CD4-positive, alpha-beta T cell treated with Interferon gamma for 1 hour (primary cell): Measurements from ENCODE around the gene ALDH1B1.
"Not testable (repeated sequence)": the region's sequence is repeated elsewhere in the genome, so short reads cannot be mapped to it uniquely, and the experiment has no call there.

Experiments
- DNase-seq: peaks from one replicate; pipeline ENCODE4 v3.0.0-alpha.2; 2020

The ALDH1B1 gene

DNA sequence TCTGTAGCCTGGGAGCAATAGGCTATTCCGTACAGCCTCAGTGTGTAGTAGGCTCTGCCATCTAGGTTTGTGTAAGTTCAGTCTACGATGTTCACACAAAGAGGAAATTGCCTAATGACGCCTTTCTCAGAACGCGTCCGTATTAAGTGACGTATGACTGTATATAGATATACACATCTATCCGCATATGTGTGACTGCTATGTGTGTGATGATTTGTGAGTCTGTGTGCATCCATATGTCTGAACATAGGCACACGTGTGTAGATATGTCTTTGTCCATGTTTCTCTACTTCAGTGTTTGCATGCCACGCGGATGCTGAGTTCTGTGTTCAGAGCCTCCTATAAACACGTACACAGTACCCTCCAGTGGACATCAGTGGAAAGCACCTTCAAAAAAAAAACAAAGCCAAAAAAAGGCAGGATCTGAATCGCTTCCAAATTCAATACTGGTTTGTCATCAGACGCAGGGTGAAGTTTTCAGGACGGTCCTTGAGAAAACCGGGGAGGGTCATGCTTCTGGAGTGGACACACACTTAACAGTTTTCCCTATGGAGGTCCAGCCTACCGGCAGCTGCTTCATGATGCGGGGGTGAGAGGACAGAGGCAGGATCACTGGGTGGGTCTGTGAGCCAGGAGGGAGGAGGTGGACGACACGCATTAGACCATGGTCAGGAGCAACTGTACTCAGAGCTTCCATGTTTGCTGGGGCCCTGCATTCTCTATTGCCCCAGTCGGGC, 29.5 kb upstream of the ALDH1B1 start:
- peak; percentile 5 for DNase-seq

DNA sequence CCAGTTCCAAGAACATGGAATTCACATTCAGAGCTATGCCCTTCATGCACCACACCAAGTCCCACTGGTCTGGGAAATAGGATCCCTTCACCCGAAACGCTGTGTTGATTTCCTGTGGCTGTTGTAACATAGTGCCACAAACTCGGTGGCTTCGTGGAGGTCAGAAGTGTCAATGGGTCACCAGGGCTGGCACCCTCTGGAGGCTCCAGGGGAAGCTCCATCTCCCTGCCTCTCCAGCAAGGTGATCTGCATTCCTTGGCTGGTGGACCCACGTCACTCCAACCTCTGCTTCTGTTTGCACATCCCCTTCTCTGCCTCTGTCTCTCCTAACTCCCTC, 28.9 kb upstream of the ALDH1B1 start:
- no peak for DNase-seq

DNA sequence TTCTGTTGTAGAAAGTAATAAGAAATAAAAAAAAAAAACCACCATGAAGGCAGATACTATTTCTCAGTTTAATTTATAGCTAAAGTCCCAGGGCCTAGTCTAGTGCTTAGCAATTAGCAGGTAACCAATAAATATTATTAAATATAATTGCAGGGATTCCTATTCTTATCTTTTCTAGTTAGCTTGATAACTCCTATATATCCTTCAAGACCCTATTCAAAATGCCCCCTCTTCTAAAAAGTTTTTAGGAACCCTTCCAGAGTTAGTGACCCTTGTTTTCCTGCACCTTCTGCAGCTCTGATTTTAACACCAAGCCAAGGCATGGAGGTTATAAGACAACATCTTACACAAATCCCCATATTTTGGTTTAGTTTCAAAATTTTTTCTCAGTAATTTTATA, 24.6 kb upstream of the ALDH1B1 start:
- DNase-seq, result no peak

DNA sequence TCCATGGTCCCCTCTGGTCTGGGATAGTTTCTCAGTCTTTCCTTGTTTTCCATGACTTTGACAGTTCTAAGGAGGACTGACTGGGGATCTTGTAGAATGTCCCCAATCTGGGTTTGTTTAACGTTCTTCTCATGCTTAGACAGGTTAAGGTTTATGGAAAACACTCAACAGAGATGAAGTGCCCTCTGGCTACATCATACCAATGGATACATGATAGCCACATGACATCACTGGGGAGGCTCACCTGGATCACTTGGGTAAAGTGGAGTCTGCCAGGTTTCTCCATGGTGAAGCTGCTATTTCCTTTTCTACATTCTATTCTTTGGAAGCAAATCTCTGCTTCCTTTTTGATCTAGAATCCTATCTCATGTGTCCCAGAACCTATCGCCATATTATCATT, 23.8 kb upstream of the ALDH1B1 start:
- no peak for DNase-seq

DNA sequence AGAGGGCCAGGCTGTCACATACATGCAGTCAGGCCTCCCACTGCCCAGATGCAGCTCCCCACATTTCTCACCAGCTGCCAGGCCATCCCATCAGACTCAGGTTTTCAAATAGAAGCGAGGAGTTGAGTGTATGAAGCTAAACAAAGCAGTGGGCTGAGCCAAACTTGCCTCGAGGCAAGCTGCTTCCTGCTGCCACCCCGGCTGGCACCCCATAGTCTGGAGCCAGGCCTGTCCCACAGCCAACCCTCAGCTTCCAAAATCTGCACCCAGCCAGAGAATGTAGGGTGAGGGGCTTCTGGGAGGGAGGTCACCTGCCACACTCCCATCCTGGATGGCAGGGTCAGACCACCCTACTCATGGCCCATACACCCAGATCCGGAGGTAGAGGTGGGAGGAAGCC, 22.3 kb upstream of the ALDH1B1 start:
- DNase-seq, result no peak

DNA sequence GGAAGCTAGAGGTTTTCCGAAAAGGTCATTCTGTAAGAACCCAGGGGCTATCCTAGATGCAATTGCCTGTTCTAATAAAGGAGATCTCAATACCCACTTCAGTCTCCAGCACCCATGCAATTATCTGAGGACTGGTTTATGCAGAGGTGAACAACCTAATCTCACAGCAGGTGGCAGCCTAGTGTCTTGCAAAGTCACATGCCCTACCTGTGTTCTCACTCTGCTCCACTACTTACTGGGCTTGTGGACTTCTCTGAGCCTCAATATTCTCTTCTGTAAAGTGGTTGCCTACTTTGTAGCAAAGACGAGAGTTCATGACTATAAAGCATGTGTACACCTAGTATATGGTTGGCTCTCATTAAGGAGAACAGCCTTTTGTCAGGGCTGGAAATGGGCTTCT, 21.0 kb upstream of the ALDH1B1 start:
- no peak for DNase-seq

DNA sequence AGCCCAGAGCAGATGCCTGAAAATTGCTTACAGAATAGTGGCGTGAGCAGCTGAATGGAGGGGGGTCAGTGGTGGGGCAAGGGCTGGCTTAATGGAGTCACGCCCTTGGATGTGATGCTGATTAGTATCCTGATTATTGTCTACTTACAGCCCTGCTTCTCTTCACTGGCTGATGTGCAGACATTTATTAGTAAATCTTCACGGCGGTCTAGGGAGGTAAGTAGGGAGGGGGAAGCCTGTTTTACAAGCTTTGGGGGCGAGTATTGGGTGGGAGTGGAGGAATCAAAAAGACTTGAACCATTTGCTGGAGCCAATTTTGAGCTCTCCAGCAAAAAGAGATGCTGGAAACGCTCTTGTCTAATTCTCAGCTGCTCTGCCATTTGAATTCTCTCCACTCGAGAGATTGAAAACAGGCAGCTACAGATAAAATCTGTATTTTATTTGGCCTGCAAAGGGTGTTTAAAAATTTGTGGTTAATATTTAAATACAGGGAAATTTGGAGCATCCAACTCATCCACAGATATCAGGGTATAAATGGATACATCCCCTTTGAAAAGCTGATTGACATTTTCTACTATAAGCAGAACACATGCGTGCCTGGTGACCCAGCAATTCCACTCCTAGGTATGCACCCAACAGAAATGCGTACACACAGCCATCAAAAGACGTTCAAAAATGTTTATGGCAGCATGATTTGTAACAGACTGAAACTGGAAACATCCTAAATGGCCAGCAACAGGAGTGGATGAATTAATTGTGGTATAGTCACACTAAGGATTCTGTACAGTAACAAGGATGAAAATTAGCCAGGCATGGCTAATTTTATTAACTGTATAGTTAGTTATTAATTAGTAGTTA, 19.5 kb upstream of the ALDH1B1 start:
- no peak for DNase-seq

DNA sequence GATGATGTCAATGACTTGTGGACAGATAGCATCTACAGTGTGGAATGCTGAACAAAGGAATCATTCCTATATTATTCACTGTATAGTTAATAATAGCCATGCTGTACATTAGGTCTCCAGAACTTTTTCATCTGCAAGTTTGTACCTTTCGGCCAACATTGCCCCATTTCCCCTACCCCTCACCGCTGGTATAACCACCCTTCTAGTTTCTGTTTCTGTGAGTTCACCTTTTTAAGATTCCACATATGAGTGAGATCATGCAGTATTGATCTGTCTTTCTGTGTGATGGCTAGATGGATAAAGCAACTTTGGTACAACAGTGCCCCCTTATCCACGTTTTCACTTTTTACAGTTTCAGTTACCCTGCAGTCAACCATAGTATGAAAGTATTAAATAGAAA, 18.8 kb upstream of the ALDH1B1 start:
- DNase-seq, result no peak

DNA sequence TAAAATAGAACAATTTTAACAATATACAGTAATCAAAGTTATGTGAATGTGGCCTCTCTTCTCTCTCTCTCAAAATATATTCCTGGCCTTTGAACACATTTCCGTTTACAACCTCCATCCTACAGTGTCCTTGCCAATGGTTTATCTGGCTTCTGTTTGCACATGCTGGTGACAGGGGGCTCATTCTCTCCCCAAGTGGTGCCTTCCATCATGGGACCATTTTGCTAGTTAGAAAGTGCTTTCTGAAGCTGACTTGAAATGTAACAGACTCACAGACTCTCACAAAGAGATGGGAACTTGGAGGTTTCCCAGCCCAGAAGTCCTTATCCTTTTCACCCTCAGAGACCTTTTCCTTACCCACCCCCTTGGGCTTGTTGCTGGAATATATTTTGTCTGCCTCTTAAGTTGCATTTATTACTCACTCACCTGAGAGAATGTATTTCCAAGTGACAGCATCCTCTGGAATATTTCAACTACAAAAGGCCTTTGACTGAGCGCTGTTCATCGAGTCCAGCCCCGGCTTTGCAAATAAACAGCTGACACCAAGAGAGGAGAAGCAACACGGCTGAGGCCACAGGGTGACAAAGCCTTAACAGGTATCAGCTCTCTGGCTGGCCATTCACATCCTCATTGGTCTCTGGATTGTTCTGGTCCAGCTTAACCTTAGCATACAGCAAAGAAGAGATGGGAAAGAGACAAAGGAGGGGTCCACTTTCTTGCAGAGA, 17.5 kb upstream of the ALDH1B1 start:
- no peak for DNase-seq

DNA sequence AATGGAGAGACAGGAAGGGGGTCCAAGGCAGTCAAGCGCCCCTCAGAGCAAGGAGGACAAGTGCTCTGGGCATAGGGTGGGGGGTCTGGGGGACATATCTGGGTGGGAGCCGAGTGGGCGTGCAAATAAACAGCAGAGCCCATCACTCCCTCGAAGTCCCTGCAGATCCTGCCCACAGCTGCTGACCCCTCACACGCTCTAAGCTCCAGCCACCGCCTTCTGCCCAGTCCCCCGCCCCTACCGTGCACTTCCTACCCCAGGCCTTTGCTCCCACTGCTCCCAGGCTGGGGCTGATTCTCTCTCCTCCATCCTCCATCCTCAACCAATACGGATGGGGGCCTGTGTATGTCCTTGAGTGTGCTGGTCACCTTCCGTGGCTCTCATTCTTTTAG, 16.9 kb upstream of the ALDH1B1 start:
- no peak for DNase-seq

DNA sequence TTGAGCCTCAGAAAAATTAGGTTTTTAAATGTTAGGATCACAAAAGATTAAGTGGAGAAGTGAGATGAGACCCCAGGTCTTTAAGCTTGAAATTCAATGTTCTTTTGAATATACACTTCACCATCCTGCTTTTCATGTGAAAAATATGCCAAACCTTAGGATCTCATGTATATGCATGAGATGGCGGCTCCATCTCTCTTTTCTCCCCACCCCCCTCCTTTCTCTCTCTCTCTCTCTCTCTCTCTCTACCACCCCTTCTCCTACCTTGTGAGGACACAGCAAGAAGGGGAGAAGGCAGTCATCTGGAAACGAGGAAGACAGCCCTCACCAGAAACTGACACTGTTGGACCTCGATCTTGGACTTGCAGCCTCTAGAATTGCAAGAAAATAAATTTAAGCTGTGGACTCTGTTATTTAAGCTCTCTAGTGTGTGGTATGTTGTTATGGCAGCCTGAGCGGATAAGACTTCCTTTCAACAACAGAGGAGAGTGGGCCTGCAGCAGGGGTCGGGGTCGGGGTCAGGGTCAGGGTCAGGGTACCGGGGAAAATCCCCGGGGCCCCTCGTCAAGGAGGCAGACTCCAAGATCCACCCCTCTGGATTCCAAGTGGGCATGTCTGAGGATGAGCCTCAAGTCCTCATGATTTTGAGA, 16.4 kb upstream of the ALDH1B1 start:
- no peak for DNase-seq

DNA sequence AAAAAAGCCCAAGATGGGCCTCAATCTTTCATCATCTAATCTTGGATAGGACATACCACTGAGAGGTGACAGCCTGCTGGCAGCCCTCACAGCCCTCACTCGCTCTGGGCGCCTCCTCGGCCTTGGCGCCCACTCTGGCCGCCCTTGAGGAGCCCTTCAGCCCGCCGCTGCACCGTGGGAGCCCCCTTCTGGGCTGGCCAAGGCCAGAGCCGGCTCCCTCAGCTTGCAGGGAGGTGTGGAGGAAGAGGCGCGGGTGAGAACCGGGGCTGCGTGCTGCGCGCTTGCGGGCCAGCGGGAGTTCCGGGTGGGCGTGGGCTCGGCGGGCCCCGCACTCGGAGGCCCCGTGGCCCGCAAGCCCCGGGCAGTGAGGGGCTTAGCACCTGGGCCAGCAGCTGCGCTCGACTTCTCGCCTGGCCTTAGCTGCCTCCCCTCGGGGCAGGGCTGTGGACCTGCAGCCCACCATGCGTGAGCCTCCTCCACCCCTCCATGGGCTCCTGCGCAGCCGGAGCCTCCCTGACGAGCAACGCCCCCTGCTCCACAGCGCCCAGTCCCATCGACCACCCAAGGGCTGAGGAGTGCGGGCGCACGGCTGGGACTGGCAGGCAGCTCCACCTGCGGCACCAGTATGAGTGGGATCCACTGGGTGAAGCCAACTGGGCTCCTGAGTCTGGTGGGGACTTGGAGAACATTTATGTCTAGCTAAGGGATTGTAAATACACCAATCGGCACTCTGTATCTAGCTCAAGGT, 15.0 kb upstream of the ALDH1B1 start:
- DNase-seq, result not testable (repeated sequence)

DNA sequence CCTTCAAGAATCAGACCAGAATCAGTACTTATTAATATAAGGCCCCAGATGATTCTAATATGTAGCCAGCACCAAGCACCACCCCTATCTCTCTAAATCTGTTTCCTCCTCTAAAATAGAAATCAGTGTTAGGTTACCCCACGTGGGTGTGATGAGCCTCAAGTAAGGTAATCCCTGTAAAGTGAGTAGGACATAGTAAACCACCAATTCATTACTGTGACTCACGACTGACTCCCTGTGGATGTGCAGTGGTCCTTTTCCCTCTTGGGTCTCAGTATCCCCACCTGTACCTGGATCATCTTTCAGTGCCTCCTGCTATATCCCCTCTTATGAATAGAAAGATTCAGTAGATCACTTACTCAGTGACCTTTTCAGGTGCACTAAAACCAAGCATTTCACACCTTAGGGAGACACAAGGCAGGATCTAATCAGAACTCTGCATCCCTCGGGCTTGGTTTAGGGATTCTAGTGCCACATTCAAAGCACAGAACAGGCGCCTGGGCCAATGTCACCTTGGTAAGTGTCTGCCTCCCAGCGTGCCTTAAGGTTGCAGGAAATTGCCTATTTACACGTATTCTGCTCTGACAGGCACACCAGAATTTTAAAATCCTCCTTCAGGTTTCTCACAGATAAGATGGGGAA, 12.2 kb upstream of the ALDH1B1 start:
- no peak for DNase-seq

DNA sequence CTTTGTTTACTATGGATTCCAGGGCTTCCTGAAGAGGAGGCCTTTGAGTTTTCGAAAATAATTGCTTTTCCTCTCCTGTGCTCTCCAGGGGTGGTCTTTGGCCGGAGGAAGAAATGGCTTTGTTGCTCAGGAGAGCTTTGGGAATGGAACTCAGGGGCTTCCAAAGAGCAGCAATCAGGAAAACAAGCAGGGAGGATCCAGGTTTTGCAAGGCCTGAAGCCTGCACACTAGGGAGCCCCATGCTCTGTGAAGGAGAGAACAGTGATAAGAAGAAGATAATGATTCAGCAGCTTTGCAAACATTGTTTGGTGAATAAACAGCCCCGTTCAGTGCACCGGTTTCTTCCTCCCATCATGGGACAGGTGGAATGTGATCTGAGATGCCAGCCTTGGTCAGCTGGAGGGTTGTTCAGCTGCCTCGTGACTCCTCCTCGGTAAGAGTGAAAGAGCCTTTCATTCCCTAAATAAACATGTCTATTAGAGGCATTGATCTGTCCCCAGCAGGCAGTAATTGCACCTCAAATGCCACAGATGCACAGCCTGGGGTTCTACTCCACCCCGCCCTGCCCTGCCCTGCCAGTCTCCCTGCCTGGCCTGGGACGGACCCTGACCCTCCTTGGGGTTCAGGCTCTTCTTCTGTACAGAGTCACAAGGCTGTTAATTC, 11.5 kb upstream of the ALDH1B1 start:
- no peak for DNase-seq

DNA sequence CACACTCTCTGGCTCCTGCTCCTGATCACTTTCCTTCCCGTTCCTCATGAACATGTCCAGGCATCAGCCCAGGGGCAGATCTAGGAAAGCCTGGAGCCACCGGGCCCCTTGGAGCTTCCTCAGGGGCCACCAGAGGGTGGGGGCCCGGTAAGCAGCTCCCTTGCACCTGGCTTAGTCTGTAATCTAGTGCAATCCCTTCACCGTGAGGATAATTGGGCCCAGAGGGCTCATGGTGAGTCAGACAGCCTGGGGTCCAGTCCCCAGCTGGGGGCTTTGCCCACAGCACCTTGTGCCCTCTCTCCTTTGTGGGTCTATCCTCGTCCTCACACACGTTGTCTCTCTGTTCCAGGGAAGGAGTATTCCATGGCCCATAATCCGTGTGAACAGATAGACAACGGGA, 10.4 kb upstream of the ALDH1B1 start:
- no peak for DNase-seq

DNA sequence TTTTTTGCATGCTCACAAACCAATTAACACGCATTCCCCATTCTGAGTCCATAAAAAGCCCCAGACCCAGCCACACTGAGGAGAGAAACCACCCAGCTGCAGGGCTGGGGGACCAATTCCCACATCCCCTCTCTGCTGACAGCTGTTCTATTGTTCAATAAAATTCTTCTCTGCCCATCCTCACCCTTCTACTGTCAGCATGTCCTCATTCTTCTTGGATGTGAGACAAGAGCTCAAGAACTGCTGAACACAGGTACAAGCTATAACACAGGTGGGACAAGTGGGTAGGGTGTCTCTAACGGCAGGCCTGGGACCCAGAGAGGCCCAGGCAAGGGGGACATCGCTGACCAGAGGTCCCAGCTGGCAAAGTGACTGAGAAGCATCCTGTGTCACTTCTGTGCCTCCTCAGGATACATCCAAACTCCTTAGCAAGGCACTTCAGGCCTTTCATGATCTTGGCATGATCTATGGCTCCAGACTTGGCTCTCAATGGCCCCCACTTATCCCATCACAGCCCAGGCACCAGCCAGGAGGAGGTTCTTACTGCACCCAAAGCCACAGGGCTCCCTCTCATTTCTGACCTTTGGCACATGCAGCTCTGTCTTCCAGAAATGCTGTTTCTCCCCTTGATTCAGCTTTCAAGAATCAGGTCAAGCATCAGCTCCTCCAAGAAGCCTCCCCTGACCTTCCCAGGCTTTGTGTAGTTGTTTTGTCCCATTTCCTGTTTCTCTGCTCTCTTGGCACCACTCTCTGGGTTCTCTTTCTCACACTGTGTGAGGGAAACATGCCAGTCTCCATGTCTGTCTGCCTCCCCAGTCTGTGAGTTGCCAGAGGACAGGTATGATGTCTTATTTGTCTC, 7.3 kb upstream of the ALDH1B1 start:
- no peak for DNase-seq

DNA sequence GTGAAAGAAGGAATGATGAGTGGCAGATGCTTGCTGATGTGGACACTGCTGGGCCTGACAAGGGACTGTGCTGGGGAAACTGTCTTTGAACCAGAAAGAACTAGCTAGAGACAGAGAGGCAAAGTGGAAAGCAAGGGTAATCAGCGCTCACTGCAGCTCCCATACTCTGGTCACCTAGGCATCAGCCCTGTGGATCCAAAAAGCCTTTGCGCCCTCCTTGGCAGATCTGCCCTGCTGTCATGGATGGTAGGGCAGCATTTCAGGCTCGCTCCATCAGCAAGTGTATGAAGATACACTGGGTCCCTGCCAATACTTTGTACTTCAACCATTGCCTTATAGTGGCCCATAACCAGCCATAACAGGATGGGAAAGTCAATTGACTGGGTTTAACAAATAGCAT, 6.6 kb upstream of the ALDH1B1 start:
- no peak for DNase-seq

DNA sequence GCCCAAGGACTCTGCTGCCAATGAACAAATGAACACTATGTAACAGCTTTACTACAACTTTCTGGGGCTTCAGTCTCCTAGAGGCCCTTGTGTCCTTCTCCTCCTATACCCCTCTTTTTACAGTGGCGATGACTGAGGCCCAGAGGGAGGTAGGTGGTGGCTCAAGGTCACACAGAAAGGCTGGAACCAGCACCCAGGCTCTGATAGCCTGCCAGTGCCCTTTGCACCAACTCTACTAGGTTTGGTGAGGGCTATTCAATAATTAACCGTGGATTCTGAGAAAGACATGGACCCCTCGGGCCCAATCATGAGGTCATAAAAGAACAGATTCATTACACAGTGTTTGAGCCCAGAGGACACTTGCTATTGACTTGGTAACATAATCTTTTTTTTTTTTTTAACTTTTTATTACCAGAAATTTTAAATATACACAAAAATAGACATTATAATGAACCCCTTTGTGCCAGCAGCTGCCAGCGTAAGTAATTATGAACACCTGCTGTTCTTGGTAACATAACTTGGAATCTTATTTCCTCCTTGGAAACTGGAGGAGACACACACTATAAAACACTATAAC, 6.1 kb upstream of the ALDH1B1 start:
- DNase-seq, result no peak

DNA sequence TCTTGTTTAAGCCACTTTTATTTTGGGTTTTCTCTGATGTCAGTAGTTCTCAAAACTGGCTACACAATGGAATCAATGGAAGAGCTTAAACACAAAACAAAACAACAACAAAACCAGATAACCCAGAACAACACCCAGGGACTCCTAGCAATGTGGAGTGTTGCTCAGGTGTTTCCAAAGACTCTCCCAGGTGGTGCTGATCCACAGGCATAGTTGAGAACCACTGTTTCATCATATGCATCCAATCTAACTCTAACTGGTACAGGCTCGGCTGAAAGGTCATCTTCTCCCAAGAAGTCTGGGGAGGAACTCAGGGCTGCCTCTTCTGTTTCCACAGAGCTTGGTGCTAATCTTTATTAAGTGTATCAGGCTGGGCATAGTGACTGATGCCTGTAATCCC, 5.4 kb upstream of the ALDH1B1 start:
- no peak for DNase-seq

DNA sequence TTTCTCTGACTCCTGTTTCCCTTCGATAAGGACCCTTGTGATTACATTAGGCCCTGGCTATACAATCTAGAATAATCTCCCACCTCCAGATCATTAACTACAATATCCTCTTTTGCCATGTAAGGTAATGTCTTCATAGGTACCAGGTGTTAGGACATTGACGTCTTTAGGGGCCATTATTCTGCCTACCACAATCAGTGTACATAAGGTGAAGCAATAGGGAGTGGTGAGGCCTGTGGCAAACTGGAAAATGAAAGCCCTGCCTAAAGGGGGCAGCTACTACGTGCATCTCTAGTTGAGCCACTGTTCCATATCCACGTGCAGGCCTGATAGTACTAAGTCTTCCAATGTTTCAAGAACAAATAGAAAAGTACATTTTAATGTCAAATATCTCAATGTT, 4.8 kb upstream of the ALDH1B1 start:
- no peak for DNase-seq
